H1 (cell line): ENCODE results near the gene ZNF750. TPM values are rescaled to one million over a fixed set of nuclear protein-coding genes. Genes with fewer than 3 reads are reported as not detected.

Experiments used
- CTCF ChIA-PET: fragments of 300-600 bp; sonication (Branson Sonifier 250); formaldehyde crosslinking; loops from one replicate; lab custom pipeline; 2021; ENCODE audit not compliant: partially characterized antibody; lab: Charles Lee
- POLR2A ChIA-PET: fragments of 300-600 bp; sonication (Branson Sonifier 250); formaldehyde crosslinking; loops from one replicate; lab custom pipeline; 2021; ENCODE audit warnings: inconsistent platforms; ENCODE audit not compliant: partially characterized antibody; lab: Charles Lee
- DNase-seq, 2 experiments: peaks; one replicate each; pipeline versions ENCODE4 v3.0.0 to v3.0.0-alpha.2; 2010 to 2022; ENCODE audit warnings: low spot score in 2 of 2, low read depth in 1 of 2, mixed read lengths in 1 of 2
- FAIRE-seq: peaks from 2 replicates; lab custom pipeline; 2011; peaks lifted over from hg19 to GRCh38; lab: Jason Lieb, UNC
- H2AFZ ChIP-seq: 2 replicates; pipeline ENCODE4 v1.8.1; 2012; ENCODE audit warnings: low read length, inconsistent platforms
- H2AK5ac ChIP-seq: 2 replicates; pipeline ENCODE4 v1.6.1; 2013; ENCODE audit warnings: low read depth, low read length
- H2BK120ac ChIP-seq: replicated peaks from 2 replicates; pipeline ENCODE3; 2013; ENCODE audit warnings: low read depth, low read length, inconsistent platforms
- H2BK12ac ChIP-seq: 2 replicates; pipeline ENCODE4 v1.6.1; 2013; ENCODE audit warnings: low read depth, low read length
- H2BK15ac ChIP-seq: 2 replicates; pipeline ENCODE4 v1.6.1; 2013; ENCODE audit warnings: low read length
- H2BK20ac ChIP-seq: 2 replicates; pipeline ENCODE4 v1.6.1; 2013; ENCODE audit warnings: low read length
- H2BK5ac ChIP-seq: 2 replicates; pipeline ENCODE4 v1.6.1; 2013; ENCODE audit warnings: low read depth, low read length
- H3K14ac ChIP-seq: 2 replicates; pipeline ENCODE4 v1.6.1; 2013; ENCODE audit warnings: inconsistent platforms; ENCODE audit not compliant: insufficient read length
- H3K18ac ChIP-seq: 2 replicates; pipeline ENCODE4 v1.6.1; 2013; ENCODE audit warnings: low read length; ENCODE audit errors: extremely low read depth
- H3K23ac ChIP-seq: 2 replicates; pipeline ENCODE4 v1.6.1; 2013; ENCODE audit warnings: inconsistent platforms; ENCODE audit not compliant: insufficient read length
- H3K23me2 ChIP-seq: 2 replicates; pipeline ENCODE4 v1.6.1; 2013; ENCODE audit warnings: low read depth, low read length
- H3K27ac ChIP-seq: 2 replicates; pipeline ENCODE4 v1.6.1; 2011; ENCODE audit warnings: low read depth, low read length, inconsistent platforms
- H3K27me3 ChIP-seq, 4 experiments: replicated peaks in 1 of 4; 1 replicate in 1 of 4; 2 replicates in 3 of 4; pipeline versions ENCODE4 v1.6.1 to v1.8.1; 2011 to 2013; ENCODE audit warnings: low read length in 3 of 4, mild to moderate bottlenecking in 3 of 4, inconsistent platforms in 2 of 4, mixed read lengths in 2 of 4, moderate library complexity in 1 of 4; ENCODE audit not compliant: control insufficient read depth in 3 of 4, insufficient read depth in 3 of 4; ENCODE audit errors: extremely low read depth in 1 of 4
- H3K36me3 ChIP-seq, 4 experiments: 2 replicates each; pipeline versions ENCODE4 v1.6.1 to v1.8.1; 2011 to 2013; ENCODE audit warnings: mild to moderate bottlenecking in 4 of 4, low read length in 3 of 4, moderate library complexity in 2 of 4, control low read depth in 1 of 4, inconsistent platforms in 1 of 4; ENCODE audit not compliant: insufficient read depth in 4 of 4, control insufficient read depth in 2 of 4
- H3K4ac ChIP-seq: replicated peaks from 2 replicates; pipeline ENCODE3; 2013; ENCODE audit warnings: low read length, low read depth, mixed read lengths, inconsistent platforms; ENCODE audit not compliant: insufficient read length
- H3K4me1 ChIP-seq, 4 experiments: replicated peaks in 1 of 4; 1 replicate in 1 of 4; 2 replicates in 3 of 4; pipeline versions ENCODE4 v1.6.1 to v1.8.1; 2011 to 2013; ENCODE audit warnings: low read length in 3 of 4, inconsistent platforms in 2 of 4, mixed read lengths in 1 of 4; ENCODE audit not compliant: insufficient read depth in 4 of 4, control insufficient read depth in 3 of 4
- H3K4me2 ChIP-seq, 2 experiments: 2 replicates each; pipeline versions ENCODE4 v1.6.1 to v1.8.1; 2011 to 2013; ENCODE audit warnings: low read depth in 2 of 2, low read length in 2 of 2, control low read depth in 1 of 2, inconsistent platforms in 1 of 2, mild to moderate bottlenecking in 1 of 2; ENCODE audit not compliant: insufficient read depth in 1 of 2
- H3K4me3 ChIP-seq, 4 experiments: fragments of 200-600, 300-600 bp in 1 of 4; sonication (generic), shearing (Covaris generic), sonication (Bioruptor Twin) in 1 of 4; 2 replicates each; pipeline versions ENCODE4 v1.5.1 to v1.8.1; 2011 to 2016; ENCODE audit warnings: low read length in 4 of 4, low read depth in 3 of 4, control low read depth in 2 of 4, inconsistent platforms in 2 of 4, mild to moderate bottlenecking in 2 of 4, mixed read lengths in 1 of 4, moderate library complexity in 1 of 4; ENCODE audit not compliant: insufficient read depth in 2 of 4; ENCODE audit errors: extremely low read depth in 1 of 4
- H3K56ac ChIP-seq: replicated peaks from 2 replicates; pipeline ENCODE3; 2013; ENCODE audit warnings: low read depth, mild to moderate bottlenecking, mixed read lengths, low read length, inconsistent platforms; ENCODE audit not compliant: insufficient read length
- H3K79me1 ChIP-seq: 2 replicates; pipeline ENCODE4 v1.6.1; 2013; ENCODE audit warnings: low read depth, low read length, control low read depth
- H3K79me2 ChIP-seq, 2 experiments: 2 replicates each; pipeline versions ENCODE4 v1.6.1 to v1.8.1; 2012 to 2013; ENCODE audit warnings: low read length in 2 of 2, mild to moderate bottlenecking in 2 of 2, inconsistent platforms in 1 of 2; ENCODE audit not compliant: insufficient read depth in 2 of 2, control insufficient read depth in 1 of 2
- H3K9ac ChIP-seq, 4 experiments: replicated peaks in 1 of 4; 1 replicate in 1 of 4; 2 replicates in 3 of 4; pipeline versions ENCODE4 v1.6.1 to v1.8.1; 2011 to 2013; ENCODE audit warnings: low read depth in 3 of 4, low read length in 3 of 4, control low read depth in 2 of 4, mild to moderate bottlenecking in 2 of 4, moderate library complexity in 2 of 4, inconsistent platforms in 1 of 4; ENCODE audit errors: extremely low read depth in 1 of 4
- H3K9me3 ChIP-seq, 2 experiments: 2 replicates each; pipeline versions ENCODE4 v1.6.1 to v1.8.1; 2012 to 2013; ENCODE audit warnings: mild to moderate bottlenecking in 2 of 2, moderate library complexity in 2 of 2, control low read depth in 1 of 2, inconsistent platforms in 1 of 2, low read depth in 1 of 2, low read length in 1 of 2, mixed read lengths in 1 of 2; ENCODE audit not compliant: insufficient read depth in 2 of 2
- H4K20me1 ChIP-seq, 2 experiments: replicated peaks in 1 of 2; 2 replicates each; pipeline versions ENCODE3 to v1.8.1; 2011 to 2013; ENCODE audit warnings: inconsistent platforms in 2 of 2, low read length in 2 of 2, mild to moderate bottlenecking in 1 of 2; ENCODE audit not compliant: insufficient read depth in 2 of 2, control insufficient read depth in 1 of 2
- H4K5ac ChIP-seq: 2 replicates; pipeline ENCODE4 v1.6.1; 2013; ENCODE audit warnings: low read length, low read depth, mixed read lengths, inconsistent platforms; ENCODE audit not compliant: insufficient read length
- H4K8ac ChIP-seq: 2 replicates; pipeline ENCODE4 v1.8.0; 2013; ENCODE audit warnings: mild to moderate bottlenecking, moderate library complexity, low read length, inconsistent platforms; ENCODE audit not compliant: insufficient read depth; ENCODE audit errors: extremely low read depth
- H4K91ac ChIP-seq: replicated peaks from 2 replicates; pipeline ENCODE3; 2013; ENCODE audit warnings: low read length, mixed read lengths, inconsistent platforms; ENCODE audit not compliant: insufficient read length
- BACH1 ChIP-seq: IDR thresholded peaks from 2 replicates; pipeline ENCODE4 v1.6.1; 2012; ENCODE audit warnings: low read length, improper control_type of control experiment
- BRCA1 ChIP-seq: IDR thresholded peaks from 2 replicates; pipeline ENCODE4 v1.6.1; 2012; ENCODE audit warnings: low read depth, low read length, improper control_type of control experiment
- CHD2 ChIP-seq: IDR thresholded peaks from 2 replicates; pipeline ENCODE4 v1.6.1; 2012; ENCODE audit warnings: low read length, improper control_type of control experiment
- JUN ChIP-seq: IDR thresholded peaks from 2 replicates; pipeline ENCODE4 v1.6.1; 2011; ENCODE audit warnings: low read depth, mild to moderate bottlenecking, improper control_type of control experiment, low read length
- NANOG ChIP-seq: IDR thresholded peaks from 2 replicates; pipeline ENCODE4 v1.6.1; 2011; ENCODE audit warnings: low read length, low read depth, mild to moderate bottlenecking, inconsistent platforms; ENCODE audit not compliant: insufficient read depth, poor library complexity, severe bottlenecking
- NRF1 ChIP-seq: IDR thresholded peaks from 2 replicates; pipeline ENCODE4 v1.6.1; 2011; ENCODE audit warnings: mild to moderate bottlenecking, low read depth, low read length, improper control_type of control experiment
- SIN3A ChIP-seq, 2 experiments: IDR thresholded peaks in 1 of 2; conservative IDR thresholded peaks in 1 of 2; 2 replicates each; pipeline ENCODE4 v1.6.1; 2011 to 2012; ENCODE audit warnings: low read length in 2 of 2, improper control_type of control experiment in 1 of 2, low read depth in 1 of 2, mild to moderate bottlenecking in 1 of 2
- SUZ12 ChIP-seq: fragments of 200-600 bp; sonication (generic); IDR thresholded peaks from 2 replicates; pipeline ENCODE4 v1.6.1; 2012; ENCODE audit warnings: mild to moderate bottlenecking, inconsistent platforms, low read length, moderate library complexity, mixed read lengths
- TAF7 ChIP-seq: optimal IDR thresholded peaks from 2 replicates; pipeline ENCODE3; 2011; ENCODE audit warnings: low read depth, mild to moderate bottlenecking, inconsistent platforms, low read length, moderate library complexity, borderline replicate concordance
- TBP ChIP-seq: IDR thresholded peaks from 2 replicates; pipeline ENCODE4 v1.6.1; 2011; ENCODE audit warnings: low read depth, low read length, improper control_type of control experiment
- WGBS, 2 experiments: shearing (Covaris generic) in 1 of 2; methylation state at CpG; one replicate each; pipeline versions ENCODE4 v1.1.6 to v1.1.7; 2013 to 2015; ENCODE audit warnings: low lambda C conversion rate in 2 of 2, mixed read lengths in 2 of 2, inconsistent platforms in 1 of 2, low coverage in 1 of 2, missing lambda C conversion rate in 1 of 2; ENCODE audit not compliant: insufficient replicate concordance in 2 of 2, insufficient coverage in 1 of 2, insufficient read length in 1 of 2; ENCODE audit errors: extremely low coverage in 1 of 2, missing lambda C conversion rate in 1 of 2; 5-methylcytosine and 5-hydroxymethylcytosine counted together
- polyA plus RNA-seq, 7 experiments: library from polyadenylated mRNA; depleted of rRNA in 3 of 7; stranded (reverse) in 5 of 7; unstranded in 2 of 7; fragments of >200 nt in 5 of 7; fragments of 200-250 nt in 2 of 7; gene quantifications; 1 replicate in 5 of 7; 2 replicates in 1 of 7; 4 replicates in 1 of 7; pipeline versions ENCODE4 v1.2.1 to v1.2.3, GENCODE V29; 2011 to 2013; ENCODE audit warnings: missing spikeins in 2 of 7, mixed read lengths in 2 of 7
- total RNA-seq: library from RNA; stranded (reverse); fragmentation: NEBNext Ultra II Directional; extraction: Animal tissue kit (Norgen Biotek cat#: 25700); gene quantifications from 2 replicates; pipeline ENCODE4 v1.2.1, GENCODE V29; 2021

Gene ZNF750
- total and polyA plus RNA-seq, 2 of the 8 experiments (the other 6 are each of a cell fraction or from before 2014, with no cell fraction given), result not detected

- no peak for DNase-seq
- no peak overlapping the region for H3K4me3 ChIP-seq
- ChIA-PET CTCF (interaction anchor here (1.2 kb wide), 1 partner anchor 21 kb away, joined by 4 read pairs; no protein-coding TSS in a partner anchor), POLR2A (no interaction called here)
- H3K79me2 ChIP-seq, result no peaks in the 10 kb centered on the region; a peak in 1 of 4 replicates
- no peaks in the 10 kb centered on the region for H3K27me3 ChIP-seq
- no peak overlapping the region for H2AFZ ChIP-seq
- no peak overlapping the region for H4K8ac ChIP-seq
- no peak overlapping the region for H3K23ac ChIP-seq
- no peak overlapping the region for H3K56ac ChIP-seq
- 85% methylated on average over 6 of the region's 7 CpGs; no CpG with 5 or more reads in 1 of the 2 experiments for WGBS, 2 experiments
- no peak overlapping the region for H4K5ac ChIP-seq
- H3K9ac ChIP-seq, result no peak overlapping the region
- H3K27ac ChIP-seq, result no peak overlapping the region
- H3K14ac ChIP-seq, result no peak overlapping the region
- no peaks in the 10 kb centered on the region for H4K20me1 ChIP-seq
- H3K79me1 ChIP-seq, result no peaks in the 10 kb centered on the region
- no peak overlapping the region for H2AK5ac ChIP-seq
- H2BK12ac ChIP-seq, result no peak overlapping the region
- H3K4ac ChIP-seq, result no peak overlapping the region
- H3K36me3 ChIP-seq, result peaks cover 6 to 66% (median 27%) of the 10 kb centered on the region in 4 experiments; a peak in 7 of 8 replicates
- no peak for FAIRE-seq
- no peak overlapping the region for H2BK120ac ChIP-seq
- H3K9me3 ChIP-seq, result peaks cover 31% of the 10 kb centered on the region in 2 experiments
- no peak overlapping the region for H3K18ac ChIP-seq
- no peak overlapping the region for H4K91ac ChIP-seq
- H3K23me2 ChIP-seq, result no peaks in the 10 kb centered on the region
- no peak overlapping the region for H2BK20ac ChIP-seq
- H3K4me2 ChIP-seq, result no peak overlapping the region
- no peak overlapping the region for H2BK15ac ChIP-seq
- no peak overlapping the region for H2BK5ac ChIP-seq
- H3K4me1 ChIP-seq, result no peaks in the 10 kb centered on the region
- TF ChIP-seq SUZ12 (no peak), CHD2 (no peak), BACH1 (no peak), NRF1 (no peak), TAF7 (no peak), NANOG (no peak), JUN (no peak), BRCA1 (no peak), TBP (no peak), SIN3A (conservative IDR thresholded peaks at IDR 0.05 in 1 of 2, IDR thresholded peaks at IDR 0.05 in 1 of 2; ENCODE audit: low read depth in 1 of 2, low read length in 2 of 2) (no peak)
These were observed 23.5 kb downstream of the ZNF750 start for GRCh38 chr17:82816358-82816757.
